AG20443 (cell line): ENCODE data around the gene CNGA2.
"Not testable (repeated sequence)": the region's sequence is repeated elsewhere in the genome, so short reads cannot be mapped to it uniquely, and the experiment has no call there.

ENCODE experiments used
- DNase-seq: peaks from one replicate; pipeline ENCODE4 v3.0.0; 2012; ENCODE audit warnings: low spot score, mixed read lengths

CNGA2 gene

GRCh38 chrX:151734446-151734845 lies at the start of gene CNGA2:
Gene CNGA2 (plus strand): TSS chrX:151734746. CDS start chrX:151738484, 3,738 bp downstream.
- DNase-seq: no peak

- no peak for DNase-seq
Observed at GRCh38 chrX:151687635-151688034, 46.9 kb upstream of the CNGA2 start.

- DNase-seq: no peak
Observed at GRCh38 chrX:151688695-151689094, 45.9 kb upstream of the CNGA2 start.

- DNase-seq: no peak
Observed at GRCh38 chrX:151692825-151693224, 41.7 kb upstream of the CNGA2 start.

- DNase-seq: no peak
Observed at GRCh38 chrX:151694121-151694520, 40.4 kb upstream of the CNGA2 start.

- peak; percentile 10 for DNase-seq
Observed at GRCh38 chrX:151694661-151695582, 39.6 kb upstream of the CNGA2 start, which contains the start of gene PRRG3. Gene PRRG3 (plus strand): TSS chrX:151695458. CDS start chrX:151698815, 3,357 bp downstream.

- DNase-seq: no peak
Observed at GRCh38 chrX:151695583-151696340, 38.8 kb upstream of the CNGA2 start.

- DNase-seq: not testable (repeated sequence)
Observed at GRCh38 chrX:151697082-151697481, 37.5 kb upstream of the CNGA2 start.

GRCh38 chrX:151697522-151697921 lies 37.0 kb upstream of the CNGA2 start:
- DNase-seq: peak; percentile 86

GRCh38 chrX:151698485-151698884 lies 36.1 kb upstream of the CNGA2 start:
- no peak for DNase-seq

GRCh38 chrX:151699746-151700145 lies 34.8 kb upstream of the CNGA2 start:
- DNase-seq: no peak

- DNase-seq: no peak
Observed at GRCh38 chrX:151700581-151700980, 34.0 kb upstream of the CNGA2 start.

GRCh38 chrX:151701071-151701470 lies 33.5 kb upstream of the CNGA2 start:
- DNase-seq: no peak

GRCh38 chrX:151701531-151701930 lies 33.0 kb upstream of the CNGA2 start:
- no peak for DNase-seq

- peak; percentile 59 for DNase-seq
Observed at GRCh38 chrX:151702026-151702714, 32.4 kb upstream of the CNGA2 start.

GRCh38 chrX:151702741-151703340 lies 31.7 kb upstream of the CNGA2 start:
- DNase-seq: no peak

- DNase-seq: no peak
Observed at GRCh38 chrX:151703487-151703886, 31.1 kb upstream of the CNGA2 start.

GRCh38 chrX:151704041-151704663 lies 30.4 kb upstream of the CNGA2 start:
- no peak for DNase-seq

- no peak for DNase-seq
Observed at GRCh38 chrX:151708821-151709220, 25.7 kb upstream of the CNGA2 start.

GRCh38 chrX:151710457-151710856 lies 24.1 kb upstream of the CNGA2 start:
- DNase-seq: peak; percentile 35

- DNase-seq: no peak
Observed at GRCh38 chrX:151711154-151711553, 23.4 kb upstream of the CNGA2 start.
